ENCODE data around the gene GUCY1B1.

DNA sequence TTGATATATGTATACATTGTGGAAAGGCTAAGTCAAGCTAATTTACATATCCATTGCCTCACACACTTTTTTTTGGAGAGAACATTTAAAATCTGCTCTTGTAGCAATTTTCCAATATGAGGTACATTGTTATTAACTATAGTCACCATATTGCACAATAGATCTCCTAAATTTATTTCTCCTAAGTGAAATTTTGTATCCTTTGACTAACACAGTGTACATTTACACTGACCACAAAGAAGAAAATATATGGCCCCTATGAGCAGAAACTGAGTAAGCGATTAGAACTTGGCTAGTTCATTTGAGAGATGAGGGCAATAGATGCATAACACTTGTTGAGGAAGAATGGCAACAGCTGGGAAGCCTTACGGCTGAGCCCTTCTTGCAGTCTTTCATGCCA is 20.3 kb upstream of the GUCY1B1 start:
- TF ChIP-seq, protein P1, sequence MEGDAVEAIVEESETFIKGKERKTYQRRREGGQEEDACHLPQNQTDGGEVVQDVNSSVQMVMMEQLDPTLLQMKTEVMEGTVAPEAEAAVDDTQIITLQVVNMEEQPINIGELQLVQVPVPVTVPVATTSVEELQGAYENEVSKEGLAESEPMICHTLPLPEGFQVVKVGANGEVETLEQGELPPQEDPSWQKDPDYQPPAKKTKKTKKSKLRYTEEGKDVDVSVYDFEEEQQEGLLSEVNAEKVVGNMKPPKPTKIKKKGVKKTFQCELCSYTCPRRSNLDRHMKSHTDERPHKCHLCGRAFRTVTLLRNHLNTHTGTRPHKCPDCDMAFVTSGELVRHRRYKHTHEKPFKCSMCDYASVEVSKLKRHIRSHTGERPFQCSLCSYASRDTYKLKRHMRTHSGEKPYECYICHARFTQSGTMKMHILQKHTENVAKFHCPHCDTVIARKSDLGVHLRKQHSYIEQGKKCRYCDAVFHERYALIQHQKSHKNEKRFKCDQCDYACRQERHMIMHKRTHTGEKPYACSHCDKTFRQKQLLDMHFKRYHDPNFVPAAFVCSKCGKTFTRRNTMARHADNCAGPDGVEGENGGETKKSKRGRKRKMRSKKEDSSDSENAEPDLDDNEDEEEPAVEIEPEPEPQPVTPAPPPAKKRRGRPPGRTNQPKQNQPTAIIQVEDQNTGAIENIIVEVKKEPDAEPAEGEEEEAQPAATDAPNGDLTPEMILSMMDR (IDR thresholded peaks at IDR 0.05; ENCODE audit: insufficient read depth, low read depth, low read length) = no peak
- TF ChIP-seq EZH2 (IDR thresholded peaks at IDR 0.05; ENCODE audit: insufficient read depth, low read length) = no peak

All from astrocyte (in vitro differentiated cells and primary cell).